GM23338 (cell line): ENCODE data around the gene BRAF. TPM values are rescaled to one million over a fixed set of nuclear protein-coding genes. Genes with fewer than 3 reads are reported as not detected.

Experiments used
- ATAC-seq: fragments of 200-7000 bp; cut with Tn5 transposase; 3 replicates; pipeline ENCODE4 v1.9.1; 2020
- DNase-seq: peaks from one replicate; pipeline ENCODE4 v3.0.0-alpha.2; 2015; ENCODE audit warnings: low spot score
- H2AFZ ChIP-seq: fragments of 200-600 bp; sonication (generic); 2 replicates; pipeline ENCODE4 v1.8.0; 2016; ENCODE audit warnings: antibody characterized with exemption, mild to moderate bottlenecking, moderate library complexity
- H3F3A ChIP-seq: fragments of 200-600 bp; sonication (generic); replicated peaks from 2 replicates; pipeline ENCODE4 v1.8.0; 2017; ENCODE audit warnings: antibody characterized with exemption, mixed run types, low read depth
- H3K27ac ChIP-seq: fragments of 200-600 bp; sonication (generic); 2 replicates; pipeline ENCODE4 v1.6.1; 2016; ENCODE audit warnings: low read depth
- H3K27me3 ChIP-seq: fragments of 200-600 bp; sonication (generic); 2 replicates; pipeline ENCODE4 v1.8.0; 2016; ENCODE audit warnings: mild to moderate bottlenecking, mixed run types, moderate library complexity; ENCODE audit not compliant: insufficient read depth
- H3K36me3 ChIP-seq: fragments of 200-600 bp; sonication (generic); 2 replicates; pipeline ENCODE4 v1.8.0; 2016; ENCODE audit warnings: mild to moderate bottlenecking; ENCODE audit not compliant: insufficient read depth
- H3K4me1 ChIP-seq: fragments of 200-600 bp; sonication (generic); 2 replicates; pipeline ENCODE4 v1.8.0; 2016; ENCODE audit warnings: mild to moderate bottlenecking, moderate library complexity; ENCODE audit not compliant: insufficient read depth
- H3K4me2 ChIP-seq: fragments of 200-600 bp; sonication (generic); 2 replicates; pipeline ENCODE4 v1.7.1; 2017; ENCODE audit warnings: mixed run types
- H3K4me3 ChIP-seq: fragments of 200-600 bp; sonication (generic); 2 replicates; pipeline ENCODE4 v1.6.1; 2016; ENCODE audit warnings: mixed run types
- H3K79me2 ChIP-seq: fragments of 200-600 bp; sonication (generic); replicated peaks from 2 replicates; pipeline ENCODE4 v1.8.0; 2017; ENCODE audit warnings: mild to moderate bottlenecking; ENCODE audit not compliant: insufficient read depth
- H3K9me2 ChIP-seq: fragments of 200-600 bp; sonication (generic); 2 replicates; pipeline ENCODE4 v1.8.0; 2017; ENCODE audit not compliant: insufficient read depth
- H4K20me1 ChIP-seq: fragments of 200-600 bp; sonication (generic); replicated peaks from 2 replicates; pipeline ENCODE4 v1.8.0; 2017; ENCODE audit warnings: mild to moderate bottlenecking; ENCODE audit not compliant: insufficient read depth
- H3K27ac Mint-ChIP-seq: 2 replicates; pipeline ENCODE4 v1.8.0; 2020; ENCODE audit warnings: inconsistent platforms, mild to moderate bottlenecking, moderate library complexity, mixed read lengths
- H3K27me3 Mint-ChIP-seq: 3 replicates; pipeline ENCODE4 v1.8.0; 2022; ENCODE audit warnings: low read depth, mild to moderate bottlenecking, moderate library complexity, mixed read lengths, inconsistent platforms; ENCODE audit not compliant: insufficient read depth, poor library complexity
- H3K36me3 Mint-ChIP-seq: 3 replicates; pipeline ENCODE4 v1.8.0; 2021; ENCODE audit warnings: low read depth, mild to moderate bottlenecking, inconsistent platforms, moderate library complexity, mixed read lengths
- H3K4me1 Mint-ChIP-seq: 3 replicates; pipeline ENCODE4 v1.8.0; 2020; ENCODE audit warnings: mild to moderate bottlenecking, inconsistent platforms, mixed read lengths
- H3K4me3 Mint-ChIP-seq: 3 replicates; pipeline ENCODE4 v1.8.0; 2021; ENCODE audit warnings: moderate library complexity, mild to moderate bottlenecking, inconsistent platforms, mixed read lengths
- H3K9me3 Mint-ChIP-seq: 3 replicates; pipeline ENCODE4 v1.8.0; 2020; ENCODE audit warnings: moderate library complexity, mild to moderate bottlenecking, inconsistent platforms, mixed read lengths
- CREB1 ChIP-seq: fragments of 250-450 bp; sonication (Bioruptor Pico); IDR thresholded peaks from 2 replicates; pipeline ENCODE4 v1.5.0; 2020; ENCODE audit warnings: low read depth, mild to moderate bottlenecking, moderate library complexity
- EZH2 ChIP-seq: fragments of 200-600 bp; sonication (generic); IDR thresholded peaks from one replicate; pipeline ENCODE4 v1.8.0; 2017; ENCODE audit warnings: antibody characterized with exemption, mild to moderate bottlenecking, low read depth; ENCODE audit not compliant: unreplicated experiment
- EZH2phosphoT487 ChIP-seq: fragments of 200-600 bp; sonication (generic); IDR thresholded peaks from one replicate; pipeline ENCODE4 v1.8.1; 2018; ENCODE audit warnings: antibody characterized with exemption; ENCODE audit not compliant: unreplicated experiment
- JUNB ChIP-seq: IDR thresholded peaks from one replicate; pipeline ENCODE4 v1.6.1; 2016; ENCODE audit warnings: antibody characterized with exemption; ENCODE audit not compliant: unreplicated experiment
- NANOG ChIP-seq: IDR thresholded peaks from 2 replicates; pipeline ENCODE4 v1.6.1; 2016; ENCODE audit warnings: antibody characterized with exemption, borderline replicate concordance
- POLR2AphosphoS5 ChIP-seq: IDR thresholded peaks from 2 replicates; pipeline ENCODE4 v1.6.1; 2016; ENCODE audit warnings: antibody characterized with exemption, low read depth
- REST ChIP-seq: IDR thresholded peaks from one replicate; pipeline ENCODE4 v1.6.1; 2018; ENCODE audit warnings: antibody characterized with exemption; ENCODE audit not compliant: unreplicated experiment
- STAT1 ChIP-seq: IDR thresholded peaks from one replicate; pipeline ENCODE4 v1.6.1; 2016; ENCODE audit warnings: antibody characterized with exemption; ENCODE audit not compliant: unreplicated experiment
- ZNF114 ChIP-seq: fragments of 250-450 bp; sonication (Bioruptor Pico); IDR thresholded peaks from 2 replicates; pipeline ENCODE4 v1.5.0; 2020; ENCODE audit warnings: mild to moderate bottlenecking, moderate library complexity
- ZNF331 ChIP-seq: fragments of 250-450 bp; sonication (Bioruptor Pico); IDR thresholded peaks from 2 replicates; pipeline ENCODE4 v1.5.0; 2020; ENCODE audit warnings: low read depth, mild to moderate bottlenecking, moderate library complexity
- polyA plus RNA-seq: library from polyadenylated mRNA; unstranded; fragments of >200 nt; fragmentation: Nextera tagmentation; extraction: Ambion mirVana; gene quantifications from 2 replicates; pipeline ENCODE4 v1.2.1, GENCODE V29; 2016
- total RNA-seq: library from RNA; depleted of rRNA; stranded (reverse); fragments of >200 nt; shearing (Covaris generic); gene quantifications from 2 replicates; pipeline ENCODE4 v1.2.3, GENCODE V29; 2014
- TF ChIP-seq, protein P1 (sequence below): fragments of 250-450 bp; sonication (Bioruptor Pico); IDR thresholded peaks from 2 replicates; pipeline ENCODE4 v1.5.0; 2020; ENCODE audit warnings: mild to moderate bottlenecking, moderate library complexity
- TF ChIP-seq, protein P2 (sequence below): IDR thresholded peaks from 2 replicates; pipeline ENCODE4 v1.6.1; 2016; ENCODE audit warnings: antibody characterized with exemption
- TF ChIP-seq, protein P3 (sequence below), 2 experiments: fragments of 200-600 bp in 1 of 2; sonication (generic) in 1 of 2; conservative IDR thresholded peaks; 2 replicates each; pipeline versions ENCODE4 v1.5.1 to v1.6.1; 2016 to 2017; ENCODE audit warnings: antibody characterized with exemption in 2 of 2, low read depth in 2 of 2, mild to moderate bottlenecking in 2 of 2, moderate library complexity in 1 of 2

The BRAF gene
- total and polyA plus RNA-seq, 2 experiments from 2014 or later = 14.6 to 36.8 TPM

DNA sequence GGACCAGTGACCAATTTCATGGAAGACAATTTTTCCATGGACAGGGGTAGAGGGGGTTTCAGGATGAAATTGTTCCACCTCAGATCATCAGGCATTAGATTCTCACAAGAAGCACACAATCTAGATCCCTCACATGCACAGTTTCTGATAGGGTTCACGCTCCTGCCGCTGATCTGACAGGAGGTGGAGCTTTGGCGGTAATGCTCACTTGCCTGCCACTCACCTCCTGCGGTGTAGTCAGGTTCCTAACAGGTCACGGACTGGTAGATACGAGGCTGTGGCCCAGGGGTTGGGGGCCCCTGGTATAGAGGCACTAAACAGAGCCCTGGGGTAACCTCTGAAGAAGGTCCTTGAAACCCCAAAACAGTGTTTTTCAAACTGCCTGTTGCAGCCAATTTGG, 6.5 kb downstream of the BRAF start:
- Mint-ChIP-seq H3K9me3 (no peaks in the 10 kb centered on the region), H3K27me3 (peaks cover under 1% of the 10 kb centered on the region), H3K27ac (no peak overlapping the region), H3K4me3 (no peak overlapping the region), H3K4me1 (peaks cover 5% of the 10 kb centered on the region), H3K36me3 (peaks cover 8% of the 10 kb centered on the region; the same call in 2 of the 3 replicates)
- H3K36me3 ChIP-seq = no peaks in the 10 kb centered on the region
- H3F3A ChIP-seq = no peaks in the 10 kb centered on the region
- H4K20me1 ChIP-seq = peaks cover 73% of the 10 kb centered on the region
- no peak overlapping the region for H2AFZ ChIP-seq
- TF ChIP-seq JUNB (no peak), EZH2phosphoT487 (no peak), ZNF114 (no peak), STAT1 (no peak), REST (no peak), POLR2AphosphoS5 (no peak), CREB1 (no peak), NANOG (no peak), ZNF331 (CRISPR knock-in tag) (no peak), EZH2 (no peak)
- TF ChIP-seq, protein P1, sequence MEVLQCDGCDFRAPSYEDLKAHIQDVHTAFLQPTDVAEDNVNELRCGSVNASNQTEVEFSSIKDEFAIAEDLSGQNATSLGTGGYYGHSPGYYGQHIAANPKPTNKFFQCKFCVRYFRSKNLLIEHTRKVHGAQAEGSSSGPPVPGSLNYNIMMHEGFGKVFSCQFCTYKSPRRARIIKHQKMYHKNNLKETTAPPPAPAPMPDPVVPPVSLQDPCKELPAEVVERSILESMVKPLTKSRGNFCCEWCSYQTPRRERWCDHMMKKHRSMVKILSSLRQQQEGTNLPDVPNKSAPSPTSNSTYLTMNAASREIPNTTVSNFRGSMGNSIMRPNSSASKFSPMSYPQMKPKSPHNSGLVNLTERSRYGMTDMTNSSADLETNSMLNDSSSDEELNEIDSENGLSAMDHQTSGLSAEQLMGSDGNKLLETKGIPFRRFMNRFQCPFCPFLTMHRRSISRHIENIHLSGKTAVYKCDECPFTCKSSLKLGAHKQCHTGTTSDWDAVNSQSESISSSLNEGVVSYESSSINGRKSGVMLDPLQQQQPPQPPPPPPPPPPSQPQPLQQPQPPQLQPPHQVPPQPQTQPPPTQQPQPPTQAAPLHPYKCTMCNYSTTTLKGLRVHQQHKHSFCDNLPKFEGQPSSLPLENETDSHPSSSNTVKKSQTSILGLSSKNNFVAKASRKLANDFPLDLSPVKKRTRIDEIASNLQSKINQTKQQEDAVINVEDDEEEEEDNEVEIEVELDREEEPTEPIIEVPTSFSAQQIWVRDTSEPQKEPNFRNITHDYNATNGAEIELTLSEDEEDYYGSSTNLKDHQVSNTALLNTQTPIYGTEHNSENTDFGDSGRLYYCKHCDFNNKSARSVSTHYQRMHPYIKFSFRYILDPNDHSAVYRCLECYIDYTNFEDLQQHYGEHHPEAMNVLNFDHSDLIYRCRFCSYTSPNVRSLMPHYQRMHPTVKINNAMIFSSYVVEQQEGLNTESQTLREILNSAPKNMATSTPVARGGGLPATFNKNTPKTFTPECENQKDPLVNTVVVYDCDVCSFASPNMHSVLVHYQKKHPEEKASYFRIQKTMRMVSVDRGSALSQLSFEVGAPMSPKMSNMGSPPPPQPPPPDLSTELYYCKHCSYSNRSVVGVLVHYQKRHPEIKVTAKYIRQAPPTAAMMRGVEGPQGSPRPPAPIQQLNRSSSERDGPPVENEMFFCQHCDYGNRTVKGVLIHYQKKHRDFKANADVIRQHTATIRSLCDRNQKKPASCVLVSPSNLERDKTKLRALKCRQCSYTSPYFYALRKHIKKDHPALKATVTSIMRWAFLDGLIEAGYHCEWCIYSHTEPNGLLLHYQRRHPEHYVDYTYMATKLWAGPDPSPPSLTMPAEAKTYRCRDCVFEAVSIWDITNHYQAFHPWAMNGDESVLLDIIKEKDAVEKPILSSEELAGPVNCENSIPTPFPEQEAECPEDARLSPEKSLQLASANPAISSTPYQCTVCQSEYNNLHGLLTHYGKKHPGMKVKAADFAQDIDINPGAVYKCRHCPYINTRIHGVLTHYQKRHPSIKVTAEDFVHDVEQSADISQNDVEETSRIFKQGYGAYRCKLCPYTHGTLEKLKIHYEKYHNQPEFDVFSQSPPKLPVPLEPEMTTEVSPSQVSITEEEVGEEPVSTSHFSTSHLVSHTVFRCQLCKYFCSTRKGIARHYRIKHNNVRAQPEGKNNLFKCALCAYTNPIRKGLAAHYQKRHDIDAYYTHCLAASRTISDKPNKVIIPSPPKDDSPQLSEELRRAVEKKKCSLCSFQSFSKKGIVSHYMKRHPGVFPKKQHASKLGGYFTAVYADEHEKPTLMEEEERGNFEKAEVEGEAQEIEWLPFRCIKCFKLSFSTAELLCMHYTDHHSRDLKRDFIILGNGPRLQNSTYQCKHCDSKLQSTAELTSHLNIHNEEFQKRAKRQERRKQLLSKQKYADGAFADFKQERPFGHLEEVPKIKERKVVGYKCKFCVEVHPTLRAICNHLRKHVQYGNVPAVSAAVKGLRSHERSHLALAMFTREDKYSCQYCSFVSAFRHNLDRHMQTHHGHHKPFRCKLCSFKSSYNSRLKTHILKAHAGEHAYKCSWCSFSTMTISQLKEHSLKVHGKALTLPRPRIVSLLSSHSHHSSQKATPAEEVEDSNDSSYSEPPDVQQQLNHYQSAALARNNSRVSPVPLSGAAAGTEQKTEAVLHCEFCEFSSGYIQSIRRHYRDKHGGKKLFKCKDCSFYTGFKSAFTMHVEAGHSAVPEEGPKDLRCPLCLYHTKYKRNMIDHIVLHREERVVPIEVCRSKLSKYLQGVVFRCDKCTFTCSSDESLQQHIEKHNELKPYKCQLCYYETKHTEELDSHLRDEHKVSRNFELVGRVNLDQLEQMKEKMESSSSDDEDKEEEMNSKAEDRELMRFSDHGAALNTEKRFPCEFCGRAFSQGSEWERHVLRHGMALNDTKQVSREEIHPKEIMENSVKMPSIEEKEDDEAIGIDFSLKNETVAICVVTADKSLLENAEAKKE (CRISPR knock-in tag) = no peak
- TF ChIP-seq, protein P2, sequence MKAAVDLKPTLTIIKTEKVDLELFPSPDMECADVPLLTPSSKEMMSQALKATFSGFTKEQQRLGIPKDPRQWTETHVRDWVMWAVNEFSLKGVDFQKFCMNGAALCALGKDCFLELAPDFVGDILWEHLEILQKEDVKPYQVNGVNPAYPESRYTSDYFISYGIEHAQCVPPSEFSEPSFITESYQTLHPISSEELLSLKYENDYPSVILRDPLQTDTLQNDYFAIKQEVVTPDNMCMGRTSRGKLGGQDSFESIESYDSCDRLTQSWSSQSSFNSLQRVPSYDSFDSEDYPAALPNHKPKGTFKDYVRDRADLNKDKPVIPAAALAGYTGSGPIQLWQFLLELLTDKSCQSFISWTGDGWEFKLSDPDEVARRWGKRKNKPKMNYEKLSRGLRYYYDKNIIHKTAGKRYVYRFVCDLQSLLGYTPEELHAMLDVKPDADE = no peak
- TF ChIP-seq, protein P3, sequence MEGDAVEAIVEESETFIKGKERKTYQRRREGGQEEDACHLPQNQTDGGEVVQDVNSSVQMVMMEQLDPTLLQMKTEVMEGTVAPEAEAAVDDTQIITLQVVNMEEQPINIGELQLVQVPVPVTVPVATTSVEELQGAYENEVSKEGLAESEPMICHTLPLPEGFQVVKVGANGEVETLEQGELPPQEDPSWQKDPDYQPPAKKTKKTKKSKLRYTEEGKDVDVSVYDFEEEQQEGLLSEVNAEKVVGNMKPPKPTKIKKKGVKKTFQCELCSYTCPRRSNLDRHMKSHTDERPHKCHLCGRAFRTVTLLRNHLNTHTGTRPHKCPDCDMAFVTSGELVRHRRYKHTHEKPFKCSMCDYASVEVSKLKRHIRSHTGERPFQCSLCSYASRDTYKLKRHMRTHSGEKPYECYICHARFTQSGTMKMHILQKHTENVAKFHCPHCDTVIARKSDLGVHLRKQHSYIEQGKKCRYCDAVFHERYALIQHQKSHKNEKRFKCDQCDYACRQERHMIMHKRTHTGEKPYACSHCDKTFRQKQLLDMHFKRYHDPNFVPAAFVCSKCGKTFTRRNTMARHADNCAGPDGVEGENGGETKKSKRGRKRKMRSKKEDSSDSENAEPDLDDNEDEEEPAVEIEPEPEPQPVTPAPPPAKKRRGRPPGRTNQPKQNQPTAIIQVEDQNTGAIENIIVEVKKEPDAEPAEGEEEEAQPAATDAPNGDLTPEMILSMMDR (conservative IDR thresholded peaks at IDR 0.05; ENCODE audit: low read depth in 2 of 2) = no peak
- H3K4me2 ChIP-seq = no peak overlapping the region
- H3K4me1 ChIP-seq = peaks cover 24% of the 10 kb centered on the region
- ATAC-seq (no peak), DNase-seq (no peak)
- peaks cover 100% of the 10 kb centered on the region for H3K79me2 ChIP-seq
- no peak overlapping the region for H3K27ac ChIP-seq
- H3K4me3 ChIP-seq = no peak overlapping the region
- H3K9me2 ChIP-seq = no peaks in the 10 kb centered on the region
- peaks cover 12% of the 10 kb centered on the region; the same call in 1 of the 2 replicates for H3K27me3 ChIP-seq
